Measurements from ENCODE around the gene TOM1L1.

GRCh38 chr17:54974759-54975158 lies 74.1 kb downstream of the TOM1L1 start:
- TF ChIP-seq, protein P1, sequence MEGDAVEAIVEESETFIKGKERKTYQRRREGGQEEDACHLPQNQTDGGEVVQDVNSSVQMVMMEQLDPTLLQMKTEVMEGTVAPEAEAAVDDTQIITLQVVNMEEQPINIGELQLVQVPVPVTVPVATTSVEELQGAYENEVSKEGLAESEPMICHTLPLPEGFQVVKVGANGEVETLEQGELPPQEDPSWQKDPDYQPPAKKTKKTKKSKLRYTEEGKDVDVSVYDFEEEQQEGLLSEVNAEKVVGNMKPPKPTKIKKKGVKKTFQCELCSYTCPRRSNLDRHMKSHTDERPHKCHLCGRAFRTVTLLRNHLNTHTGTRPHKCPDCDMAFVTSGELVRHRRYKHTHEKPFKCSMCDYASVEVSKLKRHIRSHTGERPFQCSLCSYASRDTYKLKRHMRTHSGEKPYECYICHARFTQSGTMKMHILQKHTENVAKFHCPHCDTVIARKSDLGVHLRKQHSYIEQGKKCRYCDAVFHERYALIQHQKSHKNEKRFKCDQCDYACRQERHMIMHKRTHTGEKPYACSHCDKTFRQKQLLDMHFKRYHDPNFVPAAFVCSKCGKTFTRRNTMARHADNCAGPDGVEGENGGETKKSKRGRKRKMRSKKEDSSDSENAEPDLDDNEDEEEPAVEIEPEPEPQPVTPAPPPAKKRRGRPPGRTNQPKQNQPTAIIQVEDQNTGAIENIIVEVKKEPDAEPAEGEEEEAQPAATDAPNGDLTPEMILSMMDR (IDR thresholded peaks at IDR 0.05), result no peak
- TF ChIP-seq EP300 (IDR thresholded peaks at IDR 0.05), result no peak
